Right renal cortex interstitium (tissue), 3 donors: ENCODE results near the gene NAPSA. TPM values are rescaled to one million over a fixed set of nuclear protein-coding genes. Genes with fewer than 3 reads are reported as not detected.
A peak's percentile ranks its signal among the peaks of the same experiment; 100 is the strongest.

Source experiments
- DNase-seq, 3 donors: peaks; one replicate each; pipeline ENCODE4 v3.0.0-alpha.2; 2013; ENCODE audit warnings: low read depth in 3 of 3, low spot score in 2 of 3
- polyA plus RNA-seq, 3 donors: library from polyadenylated mRNA; unstranded; fragments of 120-200 nt; gene quantifications; one replicate each; pipeline ENCODE4 v1.2.1, GENCODE V29; 2013; ENCODE audit not compliant: insufficient read length in 3 of 3

Gene NAPSA
- polyA plus RNA-seq, 3 donors, result 8.2 to 9.4 (median 8.7) TPM

DNA sequence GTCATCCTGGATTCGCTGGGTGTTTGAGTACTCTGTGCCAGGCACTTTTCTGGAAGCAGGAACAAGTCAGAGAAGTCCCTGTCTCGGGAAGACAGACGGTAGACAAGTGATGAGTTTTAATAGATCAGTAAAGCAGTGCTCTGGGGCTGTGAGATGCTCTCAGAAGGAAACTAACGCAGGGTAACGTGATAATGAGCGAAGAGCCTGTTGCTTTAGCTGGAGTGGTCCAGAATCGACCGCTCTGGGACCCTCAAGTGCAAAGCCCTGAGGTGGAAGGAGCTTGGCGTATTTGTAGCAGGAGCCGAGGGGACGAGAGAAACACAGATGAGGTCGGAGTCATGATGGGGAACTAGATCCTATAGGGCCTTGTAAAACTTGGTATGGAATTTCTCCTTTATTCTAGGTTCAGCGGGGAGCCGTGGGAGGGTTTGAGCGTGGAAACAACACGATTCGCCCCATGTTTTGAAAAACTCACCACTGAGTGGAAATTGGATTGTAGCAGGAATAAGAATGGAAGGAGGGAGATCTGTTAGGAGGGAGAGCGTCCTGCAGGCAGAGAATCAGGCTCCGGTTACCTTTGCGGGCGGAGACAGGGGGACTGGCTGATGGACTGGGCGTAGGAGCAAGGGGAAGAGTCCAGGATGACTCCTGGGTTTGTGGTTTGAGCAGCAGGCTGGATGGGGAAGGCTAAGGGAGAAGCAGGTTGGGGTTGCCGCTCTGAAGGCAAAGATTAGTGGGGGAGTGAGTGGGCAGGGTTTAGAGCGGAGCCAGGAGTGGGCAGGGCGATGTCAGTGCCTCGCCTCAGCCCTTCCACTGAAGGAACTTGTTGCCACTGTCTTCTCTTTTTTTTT lies 19.5 kb upstream of the NAPSA start:
- no peak for DNase-seq

DNA sequence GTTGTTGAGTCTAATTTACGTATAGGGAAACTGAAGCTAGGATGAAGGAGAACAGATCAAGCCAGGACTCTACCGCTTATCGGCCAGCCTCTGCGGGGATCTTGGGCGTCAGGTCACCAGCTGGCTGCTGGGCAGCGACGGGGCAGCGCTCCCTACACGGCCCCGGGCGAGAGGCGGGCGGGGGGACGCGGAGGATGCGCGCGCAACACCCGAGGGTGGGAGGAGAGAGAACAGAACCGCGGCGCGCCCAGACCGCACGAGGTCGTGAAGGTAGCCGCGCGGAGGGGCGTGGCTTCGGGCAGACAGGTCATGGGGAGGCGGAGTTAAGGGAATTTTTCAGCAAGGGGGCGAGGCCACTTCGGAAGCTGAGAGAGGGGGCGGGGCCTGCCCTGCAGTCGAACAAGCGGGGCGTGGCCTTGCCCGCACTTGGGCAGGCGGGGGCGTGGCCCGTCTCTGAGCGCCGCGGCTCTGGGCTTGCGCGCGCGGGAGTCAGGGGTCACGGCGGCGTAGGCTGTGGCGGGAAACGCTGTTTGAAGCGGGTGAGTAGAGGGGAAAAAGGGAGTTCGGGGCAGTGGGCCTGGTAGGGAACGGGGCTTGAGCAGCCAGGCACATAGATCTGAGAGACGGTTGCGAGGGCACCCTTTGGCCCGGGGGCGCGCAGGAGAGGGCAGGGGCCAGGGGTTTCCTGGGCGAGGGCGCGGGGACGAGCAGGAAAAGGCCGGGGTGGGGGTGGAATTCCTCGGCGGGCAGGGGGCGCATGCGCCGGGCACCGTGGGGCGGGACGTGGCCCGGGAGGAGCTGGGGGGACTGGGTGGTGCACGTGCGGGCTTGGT lies 18.6 kb upstream of the NAPSA start, which contains the start of gene POLD1:
POLD1 (plus strand) TSS at position 496 of the 833 bp plus-strand sequence. CDS start 14,505 bp downstream, outside the sequence.
- peak; percentile 83 to 93 (median 85) for DNase-seq

- DNase-seq, result no peak
Measured at GRCh38 chr19:50383001-50383851, 17.8 kb upstream of the NAPSA start.

DNA sequence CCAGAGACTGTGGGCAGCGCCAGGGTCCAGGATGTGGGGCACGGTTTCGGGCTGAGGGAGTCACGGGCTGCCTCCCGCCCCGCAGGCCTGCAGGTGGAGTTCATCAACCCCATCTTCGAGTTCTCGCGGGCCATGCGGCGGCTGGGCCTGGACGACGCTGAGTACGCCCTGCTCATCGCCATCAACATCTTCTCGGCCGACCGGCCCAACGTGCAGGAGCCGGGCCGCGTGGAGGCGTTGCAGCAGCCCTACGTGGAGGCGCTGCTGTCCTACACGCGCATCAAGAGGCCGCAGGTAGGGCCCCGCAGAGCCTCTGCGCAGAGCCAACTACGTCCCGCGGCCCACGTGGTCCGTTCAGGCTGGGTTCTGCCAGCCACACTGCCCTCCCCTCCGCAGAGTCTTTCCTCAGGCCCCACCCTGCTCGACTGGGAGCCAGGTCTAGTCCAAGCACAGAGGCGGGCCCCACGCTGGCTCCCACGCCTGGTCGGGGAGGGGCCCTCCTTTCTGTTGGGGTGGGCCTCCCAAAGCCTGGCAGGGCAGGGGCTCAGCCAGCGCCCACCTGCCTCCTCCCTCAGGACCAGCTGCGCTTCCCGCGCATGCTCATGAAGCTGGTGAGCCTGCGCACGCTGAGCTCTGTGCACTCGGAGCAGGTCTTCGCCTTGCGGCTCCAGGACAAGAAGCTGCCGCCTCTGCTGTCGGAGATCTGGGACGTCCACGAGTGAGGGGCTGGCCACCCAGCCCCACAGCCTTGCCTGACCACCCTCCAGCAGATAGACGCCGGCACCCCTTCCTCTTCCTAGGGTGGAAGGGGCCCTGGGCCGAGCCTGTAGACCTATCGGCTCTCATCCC lies 16.7 kb upstream of the NAPSA start:
- no peak for DNase-seq

- no peak for DNase-seq
Measured at GRCh38 chr19:50380751-50381151, 15.3 kb upstream of the NAPSA start.

GRCh38 chr19:50380137-50380536 lies 14.7 kb upstream of the NAPSA start:
- DNase-seq, result no peak

GRCh38 chr19:50379602-50380001 lies 14.2 kb upstream of the NAPSA start:
- DNase-seq, result no peak

DNA sequence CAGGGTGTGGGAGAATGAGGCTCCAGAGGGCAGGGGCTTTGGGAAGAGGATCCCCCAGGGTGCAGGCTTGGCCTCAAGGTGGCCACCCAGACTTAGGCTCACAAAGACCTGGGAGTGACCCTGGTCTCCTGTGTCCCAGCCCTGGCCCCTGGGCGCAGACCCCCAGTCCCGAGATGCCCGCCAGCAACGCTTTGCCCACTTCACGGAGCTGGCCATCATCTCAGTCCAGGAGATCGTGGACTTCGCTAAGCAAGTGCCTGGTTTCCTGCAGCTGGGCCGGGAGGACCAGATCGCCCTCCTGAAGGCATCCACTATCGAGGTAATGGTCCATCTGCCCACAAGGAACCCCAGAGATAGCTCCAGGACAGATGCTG lies 13.4 kb upstream of the NAPSA start:
- DNase-seq, result no peak

DNA sequence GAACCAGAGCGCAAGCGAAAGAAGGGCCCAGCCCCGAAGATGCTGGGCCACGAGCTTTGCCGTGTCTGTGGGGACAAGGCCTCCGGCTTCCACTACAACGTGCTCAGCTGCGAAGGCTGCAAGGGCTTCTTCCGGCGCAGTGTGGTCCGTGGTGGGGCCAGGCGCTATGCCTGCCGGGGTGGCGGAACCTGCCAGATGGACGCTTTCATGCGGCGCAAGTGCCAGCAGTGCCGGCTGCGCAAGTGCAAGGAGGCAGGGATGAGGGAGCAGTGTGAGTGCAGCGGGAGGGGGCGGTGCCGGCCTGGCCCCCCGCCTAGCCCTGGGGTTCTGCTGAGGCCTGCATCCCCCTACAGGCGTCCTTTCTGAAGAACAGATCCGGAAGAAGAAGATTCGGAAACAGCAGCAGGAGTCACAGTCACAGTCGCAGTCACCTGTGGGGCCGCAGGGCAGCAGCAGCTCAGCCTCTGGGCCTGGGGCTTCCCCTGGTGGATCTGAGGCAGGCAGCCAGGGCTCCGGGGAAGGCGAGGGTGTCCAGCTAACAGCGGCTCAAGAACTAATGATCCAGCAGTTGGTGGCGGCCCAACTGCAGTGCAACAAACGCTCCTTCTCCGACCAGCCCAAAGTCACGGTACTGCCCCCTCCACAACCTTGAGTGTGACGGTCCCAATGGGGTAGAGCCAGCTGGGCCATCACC lies 12.9 kb upstream of the NAPSA start:
- no peak for DNase-seq

DNA sequence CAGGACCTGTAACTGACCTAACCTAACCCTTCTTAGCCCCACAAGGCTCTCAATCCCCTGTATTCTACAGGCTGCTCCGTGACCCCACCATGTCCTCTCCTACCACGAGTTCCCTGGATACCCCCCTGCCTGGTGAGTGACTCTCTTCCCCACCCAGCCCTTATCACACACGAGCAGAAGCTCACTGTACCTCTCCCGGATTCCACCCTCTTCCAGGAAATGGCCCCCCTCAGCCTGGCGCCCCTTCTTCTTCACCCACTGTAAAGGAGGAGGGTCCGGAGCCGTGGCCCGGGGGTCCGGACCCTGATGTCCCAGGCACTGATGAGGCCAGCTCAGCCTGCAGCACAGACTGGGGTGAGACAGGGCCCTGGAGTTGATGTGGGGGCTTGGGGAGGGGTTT lies 12.1 kb upstream of the NAPSA start:
- DNase-seq, result no peak

DNA sequence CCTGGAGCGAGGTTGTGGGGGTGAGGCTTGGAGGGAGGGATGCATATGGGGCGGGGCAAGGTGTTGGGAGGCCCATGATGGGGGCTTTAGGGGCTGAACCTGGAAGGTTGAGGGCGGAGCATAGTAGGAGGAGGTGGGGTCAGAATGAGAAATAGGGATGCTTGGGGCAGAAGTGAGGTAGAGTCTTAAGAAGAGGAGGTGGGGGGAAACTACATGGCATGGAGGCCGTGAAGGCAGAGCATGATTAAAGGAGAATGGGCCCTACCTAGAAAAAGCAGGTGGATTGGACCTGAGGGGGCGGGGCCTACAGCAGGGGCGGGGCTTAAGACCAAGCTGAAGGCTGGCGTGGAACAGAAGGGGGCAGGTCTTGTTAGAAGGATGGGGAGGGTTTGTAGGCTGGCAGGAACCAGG lies 11.6 kb upstream of the NAPSA start:
- no peak for DNase-seq

DNA sequence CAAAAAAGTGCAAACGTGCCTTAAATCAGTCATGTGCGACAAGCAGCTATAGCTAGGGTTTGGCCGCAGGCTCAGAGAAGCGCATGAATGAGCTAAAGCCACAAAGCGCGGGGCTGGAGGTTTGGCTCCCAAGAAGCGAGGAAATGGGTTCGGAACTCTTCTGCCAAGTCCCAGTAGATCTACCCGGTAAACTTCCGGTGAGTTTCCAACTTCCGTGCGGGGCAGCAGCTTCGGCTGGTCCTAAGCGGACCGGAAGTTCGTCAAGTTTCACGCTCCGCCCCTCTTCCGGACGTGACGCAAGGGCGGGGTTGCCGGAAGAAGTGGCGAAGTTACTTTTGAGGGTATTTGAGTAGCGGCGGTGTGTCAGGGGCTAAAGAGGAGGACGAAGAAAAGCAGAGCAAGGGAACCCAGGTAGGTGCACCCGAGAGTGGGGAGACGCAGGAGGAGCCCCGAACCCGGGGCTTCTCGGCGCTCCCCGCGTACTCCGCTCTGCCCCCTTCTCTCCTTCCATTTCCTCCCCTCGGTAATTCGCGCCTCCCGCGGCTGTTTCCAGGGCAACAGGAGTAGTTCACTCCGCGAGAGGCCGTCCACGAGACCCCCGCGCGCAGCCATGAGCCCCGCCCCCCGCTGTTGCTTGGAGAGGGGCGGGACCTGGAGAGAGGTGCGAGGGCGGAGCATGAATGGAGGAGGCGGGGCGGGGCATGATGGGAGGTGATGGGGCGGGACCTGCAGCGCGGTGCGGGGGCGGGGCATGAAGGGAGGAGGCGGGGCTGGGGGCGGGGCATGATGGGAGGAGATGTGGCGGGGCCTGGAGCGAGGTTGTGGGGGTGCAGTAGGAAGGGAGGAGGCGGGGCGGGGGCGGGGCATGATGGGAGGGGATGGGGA lies 11.0 kb upstream of the NAPSA start, which contains the start of gene NR1H2:
NR1H2 (plus strand) TSS at position 292 of the 885 bp plus-strand sequence. CDS start 1,149 bp downstream, outside the sequence.
- peak in 2 of 3 donors; percentile 94 for DNase-seq

DNA sequence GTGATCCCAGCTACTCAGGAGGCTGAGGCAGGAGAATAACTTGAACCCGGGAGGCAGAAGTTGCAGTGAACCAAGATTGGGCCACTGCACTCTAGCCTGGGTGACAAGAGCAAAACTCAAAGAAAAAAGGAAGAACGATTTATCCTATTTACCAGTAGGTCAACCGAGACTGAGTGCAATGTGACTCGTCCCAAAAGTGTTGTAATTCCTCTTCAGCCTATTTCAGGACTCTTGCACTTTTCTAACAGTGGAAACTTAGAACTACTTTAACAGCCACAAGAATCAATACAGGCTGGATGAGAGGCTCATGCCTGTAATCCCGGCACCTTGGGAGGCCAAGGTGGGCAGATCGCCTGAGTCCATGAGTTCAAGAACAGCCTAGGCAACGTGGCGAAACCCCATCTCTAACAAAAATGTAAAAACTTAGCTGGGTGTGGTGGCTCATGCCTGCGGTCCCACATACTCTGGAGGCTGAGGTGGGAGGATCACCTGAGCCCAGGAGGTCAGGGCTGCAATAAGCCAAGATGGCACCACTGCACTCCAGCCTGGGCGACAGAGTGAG lies 6.6 kb upstream of the NAPSA start:
- no peak for DNase-seq

DNA sequence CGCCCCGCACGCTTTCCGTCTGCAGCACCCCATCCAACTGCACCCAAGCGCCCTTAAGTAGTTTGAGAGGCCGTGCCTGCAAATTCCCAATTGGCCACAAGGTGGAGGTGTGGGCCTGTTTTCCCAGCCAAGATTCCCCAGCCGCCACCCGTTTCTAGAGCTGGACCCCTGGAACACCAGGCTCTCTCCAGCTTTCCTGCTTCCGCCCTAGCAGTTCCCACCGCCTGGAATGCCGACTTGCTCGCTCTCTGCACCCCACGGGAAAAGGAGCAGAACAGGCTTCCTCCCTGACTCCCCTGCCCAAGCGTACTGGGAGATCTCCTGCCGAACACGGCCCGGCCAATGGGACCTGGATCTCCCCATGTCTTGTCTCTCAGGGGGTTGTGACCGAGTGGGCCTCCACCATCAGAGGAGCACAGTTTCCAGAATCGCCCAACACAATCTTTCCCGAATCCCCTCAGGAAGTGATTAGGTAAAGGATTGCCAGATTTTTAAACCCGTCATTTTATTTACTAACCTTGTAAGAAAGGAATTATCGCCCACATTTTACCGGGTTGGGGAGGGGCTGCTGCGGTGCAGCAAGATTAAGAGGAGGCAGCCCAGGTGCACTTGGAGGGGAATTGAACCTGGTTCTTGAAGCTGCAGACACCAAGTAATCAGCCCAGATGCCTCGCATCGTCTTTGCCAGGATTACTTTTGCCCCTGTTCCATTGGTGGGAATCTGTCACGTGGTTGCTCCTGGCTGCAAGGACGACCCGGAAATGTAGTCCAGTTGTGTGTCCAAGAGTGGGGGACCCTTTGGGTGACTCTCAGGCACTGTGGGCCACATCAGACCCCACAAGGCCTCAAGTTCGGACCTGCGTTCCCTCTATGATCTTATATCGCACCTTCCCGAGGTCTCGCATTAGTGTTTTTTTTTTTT lies 3.5 kb upstream of the NAPSA start:
- DNase-seq, result peak in 1 of 3 donors; percentile 74

GRCh38 chr19:50362656-50363424 lies 2.6 kb downstream of the NAPSA start:
- DNase-seq, result no peak

DNA sequence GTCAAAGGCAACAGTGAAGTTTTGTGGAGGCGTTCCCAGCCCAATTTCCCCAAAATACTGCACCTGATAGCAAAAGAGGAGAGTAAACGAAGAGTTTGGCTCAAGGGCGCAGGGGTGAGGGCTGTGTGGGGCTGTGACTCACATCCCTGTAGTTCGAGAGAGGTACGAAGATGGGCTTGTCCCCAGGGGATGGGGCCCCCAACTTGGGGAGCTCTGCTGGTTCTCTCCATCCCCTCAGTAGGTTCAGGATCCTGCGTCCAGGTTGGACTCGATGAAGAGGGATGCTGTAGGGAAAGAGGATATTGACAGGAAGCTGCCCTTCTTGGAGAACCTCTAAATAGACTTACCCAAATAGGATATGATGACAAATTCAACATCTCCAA lies 3.4 kb downstream of the NAPSA start:
- no peak for DNase-seq
